OCI-LY3 (cell line): ENCODE measurements around the gene SPATA22.
"Not testable (repeated sequence)": the region's sequence is repeated elsewhere in the genome, so short reads cannot be mapped to it uniquely, and the experiment has no call there.

ENCODE experiments used
- H2AFZ ChIP-seq: fragments of 200-600, 300-600 bp; shearing (Covaris generic); 2 replicates; pipeline ENCODE4 v1.6.0; 2014; ENCODE audit warnings: antibody characterized with exemption, low read depth, low read length
- H3K27ac ChIP-seq: fragments of 200-600, 300-600 bp; sonication (generic); 2 replicates; pipeline ENCODE4 v1.5.1; 2014; ENCODE audit warnings: mild to moderate bottlenecking, low read length, moderate library complexity, mixed read lengths
- H3K27me3 ChIP-seq: fragments of 200-600, 300-600 bp; sonication (generic); 2 replicates; pipeline ENCODE4 v1.6.1; 2014; ENCODE audit warnings: low read depth, low read length, mixed read lengths
- H3K36me3 ChIP-seq: fragments of 200-600, 300-600 bp; sonication (generic); replicated peaks from 2 replicates; pipeline ENCODE3; 2014; ENCODE audit warnings: low read depth, low read length, mixed read lengths
- H3K4me1 ChIP-seq: fragments of 300-600, 200-600 bp; sonication (generic); 2 replicates; pipeline ENCODE4 v1.6.1; 2014; ENCODE audit warnings: low read length, mixed read lengths
- H3K4me2 ChIP-seq: fragments of 200-600, 300-600 bp; sonication (generic); 2 replicates; pipeline ENCODE4 v1.6.1; 2014; ENCODE audit warnings: low read length, mixed read lengths
- H3K4me3 ChIP-seq: fragments of 300-600, 200-600 bp; sonication (generic); 2 replicates; pipeline ENCODE4 v1.5.1; 2014; ENCODE audit warnings: antibody characterized with exemption, mild to moderate bottlenecking, low read length, moderate library complexity
- H3K79me2 ChIP-seq: fragments of 300-600, 200-600 bp; shearing (Covaris generic); 2 replicates; pipeline ENCODE4 v1.6.1; 2014; ENCODE audit warnings: mild to moderate bottlenecking, low read length, mixed read lengths
- H3K9ac ChIP-seq: fragments of 300-600, 200-600 bp; shearing (Covaris generic); 2 replicates; pipeline ENCODE4 v1.6.0; 2014; ENCODE audit warnings: mild to moderate bottlenecking, low read length, moderate library complexity
- H3K9me3 ChIP-seq: fragments of 200-600, 300-600 bp; shearing (Covaris generic); 2 replicates; pipeline ENCODE4 v1.6.1; 2014; ENCODE audit warnings: low read length, mixed read lengths; ENCODE audit not compliant: insufficient read depth
- H4K20me1 ChIP-seq: fragments of 200-600, 300-600 bp; sonication (generic); 2 replicates; pipeline ENCODE4 v1.6.1; 2016; ENCODE audit warnings: low read length, mixed read lengths; ENCODE audit not compliant: insufficient read depth
- EZH2phosphoT487 ChIP-seq: fragments of 200-600 bp; shearing (Covaris generic); IDR thresholded peaks from 2 replicates; pipeline ENCODE4 v1.6.1; 2018; ENCODE audit warnings: antibody characterized with exemption, mixed run types, low read depth
- TF ChIP-seq, protein P1 (sequence below): fragments of 200-600, 300-600 bp; sonication (generic); IDR thresholded peaks from 2 replicates; pipeline ENCODE4 v1.5.1; 2014; ENCODE audit warnings: antibody characterized with exemption, low read length, low read depth

SPATA22 gene

DNA sequence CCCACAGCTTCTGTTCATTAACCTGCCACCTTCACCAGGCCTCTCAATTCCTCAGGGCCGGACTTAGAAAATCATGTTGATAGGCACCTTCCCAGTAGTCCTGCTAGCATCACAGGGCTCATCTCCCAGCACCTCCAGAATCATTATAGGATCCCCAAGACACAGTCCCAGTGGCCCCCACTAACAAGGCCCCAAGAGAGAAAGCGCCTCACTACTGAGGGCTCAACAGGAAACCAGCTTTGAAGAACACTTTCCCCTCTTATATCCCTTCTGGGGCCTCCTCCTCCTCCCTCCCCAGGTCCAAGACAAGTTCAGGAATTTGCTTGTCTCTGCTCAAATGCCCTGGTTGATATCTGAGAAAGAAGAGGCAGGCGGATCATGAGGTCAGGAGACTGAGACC, 60.5 kb downstream of the SPATA22 start, which contains the start of gene OR3A3:
Gene OR3A3 (plus strand): TSS at position 301 of the 400 bp plus-strand sequence.
- Histone ChIP-seq H2AFZ (no peak within 1 kb of the TSS), H3K79me2 (no peaks in the 10 kb centered on the region), H3K27ac (no peak within 1 kb of the TSS), H3K27me3 (no peaks in the 10 kb centered on the region), H3K4me1 (no peaks in the 10 kb centered on the region), H3K36me3 (no peaks in the 10 kb centered on the region), H4K20me1 (no peaks in the 10 kb centered on the region), H3K9me3 (no peaks in the 10 kb centered on the region), H3K4me2 (no peak within 1 kb of the TSS), H3K9ac (no peak within 1 kb of the TSS), H3K4me3 (no peak within 1 kb of the TSS)
- no peak for TF ChIP-seq EZH2phosphoT487
- TF ChIP-seq, protein P1, sequence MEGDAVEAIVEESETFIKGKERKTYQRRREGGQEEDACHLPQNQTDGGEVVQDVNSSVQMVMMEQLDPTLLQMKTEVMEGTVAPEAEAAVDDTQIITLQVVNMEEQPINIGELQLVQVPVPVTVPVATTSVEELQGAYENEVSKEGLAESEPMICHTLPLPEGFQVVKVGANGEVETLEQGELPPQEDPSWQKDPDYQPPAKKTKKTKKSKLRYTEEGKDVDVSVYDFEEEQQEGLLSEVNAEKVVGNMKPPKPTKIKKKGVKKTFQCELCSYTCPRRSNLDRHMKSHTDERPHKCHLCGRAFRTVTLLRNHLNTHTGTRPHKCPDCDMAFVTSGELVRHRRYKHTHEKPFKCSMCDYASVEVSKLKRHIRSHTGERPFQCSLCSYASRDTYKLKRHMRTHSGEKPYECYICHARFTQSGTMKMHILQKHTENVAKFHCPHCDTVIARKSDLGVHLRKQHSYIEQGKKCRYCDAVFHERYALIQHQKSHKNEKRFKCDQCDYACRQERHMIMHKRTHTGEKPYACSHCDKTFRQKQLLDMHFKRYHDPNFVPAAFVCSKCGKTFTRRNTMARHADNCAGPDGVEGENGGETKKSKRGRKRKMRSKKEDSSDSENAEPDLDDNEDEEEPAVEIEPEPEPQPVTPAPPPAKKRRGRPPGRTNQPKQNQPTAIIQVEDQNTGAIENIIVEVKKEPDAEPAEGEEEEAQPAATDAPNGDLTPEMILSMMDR, result no peak

DNA sequence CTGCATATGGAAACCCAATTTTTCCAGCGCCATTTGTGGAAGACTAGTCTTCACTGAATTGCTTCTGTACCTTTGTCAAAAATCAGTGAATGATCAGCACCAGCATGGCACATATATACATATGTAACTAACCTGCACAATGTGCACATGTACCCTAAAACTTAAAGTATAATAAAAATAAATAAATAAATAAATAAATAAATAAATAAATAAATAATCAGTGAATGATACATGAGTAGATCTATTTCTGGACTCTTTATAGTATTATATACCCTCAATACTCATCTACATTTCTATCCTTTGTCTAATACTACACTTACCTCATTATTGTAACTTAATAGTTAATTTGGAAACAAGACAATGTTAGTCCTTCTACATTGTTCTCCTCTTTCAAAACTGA, 67.8 kb downstream of the SPATA22 start:
- H3K4me2 ChIP-seq, result not testable (repeated sequence)

DNA sequence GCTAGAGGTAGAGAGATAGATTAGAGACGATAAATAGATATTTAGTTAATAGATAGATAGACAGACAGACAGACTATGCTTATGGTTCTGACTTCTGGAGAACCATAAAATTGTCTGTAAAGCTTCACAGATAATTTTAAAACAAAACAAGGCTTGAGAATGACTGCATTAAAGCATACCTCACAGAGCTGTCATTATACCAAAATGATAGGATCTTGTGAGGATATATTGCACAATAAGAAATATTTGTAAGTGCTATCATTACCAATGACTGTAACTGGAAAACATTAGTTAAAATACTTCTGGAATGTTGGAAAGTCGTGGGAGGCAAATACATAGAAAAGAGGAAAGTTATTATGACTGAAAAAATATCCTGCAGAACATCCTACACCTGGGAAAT, 69.8 kb downstream of the SPATA22 start:
- Histone ChIP-seq H2AFZ (no peak overlapping the region), H3K27me3 (no peaks in the 10 kb centered on the region), H3K4me1 (no peaks in the 10 kb centered on the region), H3K79me2 (no peaks in the 10 kb centered on the region), H3K36me3 (no peaks in the 10 kb centered on the region), H3K9me3 (no peaks in the 10 kb centered on the region), H3K27ac (no peak overlapping the region), H3K4me2 (no peak overlapping the region), H3K9ac (no peak overlapping the region), H3K4me3 (no peak overlapping the region), H4K20me1 (no peaks in the 10 kb centered on the region)
- TF ChIP-seq, protein P1, result no peak
- no peak for TF ChIP-seq EZH2phosphoT487

More for the DNA sequence above, 67.8 kb downstream of the SPATA22 start:
- H3K9me3 ChIP-seq, H3K4me3 ChIP-seq, H2AFZ ChIP-seq, H3K27ac ChIP-seq, H3K27me3 ChIP-seq, H3K9ac ChIP-seq, H3K79me2 ChIP-seq, H4K20me1 ChIP-seq, H3K36me3 ChIP-seq, H3K4me1 ChIP-seq: not testable (repeated sequence)

DNA sequence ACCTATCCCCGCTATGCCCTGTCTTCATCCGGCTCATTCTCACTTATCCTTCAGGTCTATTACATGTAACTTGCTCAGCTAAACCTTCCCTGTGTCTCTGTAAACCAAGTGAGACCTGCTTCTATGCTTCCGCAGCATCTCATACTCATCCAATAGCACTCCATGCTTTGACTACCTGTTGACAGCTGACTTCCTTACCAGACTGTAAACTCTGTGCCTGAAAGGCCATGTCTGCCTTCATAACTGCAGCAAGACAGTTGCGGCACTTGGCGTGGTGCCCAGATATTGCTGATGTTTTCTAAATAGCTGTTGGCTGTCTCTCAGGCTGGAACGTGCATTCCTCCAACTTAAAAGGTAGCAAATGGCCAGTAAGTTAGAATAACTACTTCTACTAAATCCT, 71.6 kb downstream of the SPATA22 start:
- Histone ChIP-seq H3K4me1 (no peaks in the 10 kb centered on the region), H4K20me1 (no peaks in the 10 kb centered on the region), H3K36me3 (no peaks in the 10 kb centered on the region), H3K9me3 (no peaks in the 10 kb centered on the region), H3K4me3 (no peak overlapping the region), H3K9ac (no peak overlapping the region), H3K27me3 (no peaks in the 10 kb centered on the region), H2AFZ (no peak overlapping the region), H3K27ac (no peak overlapping the region), H3K4me2 (no peak overlapping the region), H3K79me2 (no peaks in the 10 kb centered on the region)
- TF ChIP-seq EZH2phosphoT487, result no peak
- TF ChIP-seq, protein P1, result no peak

DNA sequence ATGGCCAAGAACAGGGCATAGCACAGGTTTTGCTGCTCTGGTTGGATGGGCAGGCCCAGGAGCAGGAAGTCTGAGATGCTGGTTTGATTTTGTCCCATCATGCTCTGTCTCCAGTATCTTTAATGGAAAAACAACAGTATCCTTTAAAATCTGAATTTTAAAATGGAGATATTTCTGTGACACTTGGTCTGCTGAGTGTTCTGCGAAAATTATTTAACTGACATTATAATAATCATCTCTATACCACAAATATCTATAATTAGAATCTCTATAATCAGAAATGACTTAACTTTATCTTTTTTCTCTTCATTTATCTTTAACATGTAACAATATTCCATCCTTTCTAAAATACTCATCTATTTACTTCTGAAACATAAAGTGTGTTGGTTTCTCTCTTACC, 73.3 kb downstream of the SPATA22 start, which contains the start of gene OR1E1:
Gene OR1E1 (minus strand): TSS at position 101 of the 400 bp plus-strand sequence. CDS start 0 bp downstream, at position 101.
- H3K27ac ChIP-seq, result no peak within 1 kb of the TSS
- H3K27me3 ChIP-seq, result no peaks in the 10 kb centered on the region
- no peak within 1 kb of the TSS for H2AFZ ChIP-seq
- H3K9me3 ChIP-seq, result no peaks in the 10 kb centered on the region
- no peaks in the 10 kb centered on the region for H3K79me2 ChIP-seq
- no peak within 1 kb of the TSS for H3K4me2 ChIP-seq
- no peak within 1 kb of the TSS for H3K9ac ChIP-seq
- H3K36me3 ChIP-seq, result no peaks in the 10 kb centered on the region
- TF ChIP-seq, protein P1, result no peak
- no peak for TF ChIP-seq EZH2phosphoT487
- H3K4me1 ChIP-seq, result no peaks in the 10 kb centered on the region
- H3K4me3 ChIP-seq, result no peak within 1 kb of the TSS
- H4K20me1 ChIP-seq, result no peaks in the 10 kb centered on the region

DNA sequence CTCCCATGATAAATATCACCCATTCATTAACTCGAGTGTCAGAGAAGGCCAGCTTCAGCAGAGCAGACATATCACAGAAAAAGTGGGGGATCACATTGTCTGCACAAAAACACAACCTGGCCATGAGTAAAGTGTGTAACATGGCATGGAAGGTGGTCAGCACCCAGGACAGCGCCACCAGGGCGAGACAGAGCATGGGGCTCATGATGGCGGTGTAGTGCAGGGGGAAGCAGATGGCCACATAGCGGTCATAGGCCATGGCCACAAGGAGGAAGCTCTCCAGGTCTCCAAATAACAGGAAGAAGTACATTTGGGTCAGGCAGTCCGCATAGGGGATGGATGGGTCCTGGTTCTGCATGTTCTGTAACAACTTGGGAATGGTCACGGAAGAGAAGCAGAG, 73.8 kb downstream of the SPATA22 start:
- not testable (repeated sequence) for H4K20me1 ChIP-seq, H3K4me1 ChIP-seq, H3K4me2 ChIP-seq, H3K36me3 ChIP-seq, H3K27ac ChIP-seq, H2AFZ ChIP-seq, H3K9ac ChIP-seq, H3K79me2 ChIP-seq, H3K27me3 ChIP-seq, H3K9me3 ChIP-seq, H3K4me3 ChIP-seq
